ENCODE results near the gene RAC2.

RAC2 gene

GRCh38 chr22:37244114-37244921 lies at the start of gene RAC2:
Gene RAC2, minus strand, starts transcription at chr22:37244269. Its CDS starts 121 bp downstream, at chr22:37244148.
- DNase-seq: peak; percentile 85 to 87

- no peak for DNase-seq
These were observed 49.1 kb upstream of the RAC2 start for GRCh38 chr22:37293172-37293571.

- DNase-seq: no peak
These were observed 48.6 kb upstream of the RAC2 start for GRCh38 chr22:37292641-37293040.

- no peak for DNase-seq
These were observed 47.7 kb upstream of the RAC2 start for GRCh38 chr22:37291559-37292298.

GRCh38 chr22:37290737-37291136 lies 46.7 kb upstream of the RAC2 start:
- DNase-seq: no peak

- DNase-seq: no peak
These were observed 45.2 kb upstream of the RAC2 start for GRCh38 chr22:37289156-37289735.

- DNase-seq: no peak
These were observed 44.5 kb upstream of the RAC2 start for GRCh38 chr22:37288521-37288920.

- DNase-seq: no peak
These were observed 43.5 kb upstream of the RAC2 start for GRCh38 chr22:37287550-37287951.

- DNase-seq: no peak
These were observed 41.9 kb upstream of the RAC2 start for GRCh38 chr22:37285937-37286336.

GRCh38 chr22:37284805-37285355 lies 40.8 kb upstream of the RAC2 start:
- no peak for DNase-seq

- no peak for DNase-seq
These were observed 40.2 kb upstream of the RAC2 start for GRCh38 chr22:37284126-37284804.

- DNase-seq: peak in 1 of 2 donors; percentile 67
These were observed 39.4 kb upstream of the RAC2 start for GRCh38 chr22:37283393-37283937.

- DNase-seq: peak; percentile 64 to 72
These were observed 38.3 kb upstream of the RAC2 start, which contains the start of gene CYTH4 for GRCh38 chr22:37282385-37282677. Gene CYTH4, plus strand, starts transcription at chr22:37282508. Its CDS starts 62 bp downstream, at chr22:37282570.

- DNase-seq: no peak
These were observed 37.7 kb upstream of the RAC2 start for GRCh38 chr22:37281646-37282384.

- no peak for DNase-seq
These were observed 37.1 kb upstream of the RAC2 start for GRCh38 chr22:37281195-37281594.

- no peak for DNase-seq
These were observed 36.6 kb upstream of the RAC2 start for GRCh38 chr22:37280718-37281117.

GRCh38 chr22:37279331-37280181 lies 35.5 kb upstream of the RAC2 start:
- no peak for DNase-seq

- no peak for DNase-seq
These were observed 34.2 kb upstream of the RAC2 start for GRCh38 chr22:37278261-37278660.

- DNase-seq: no peak
These were observed 33.3 kb upstream of the RAC2 start for GRCh38 chr22:37277384-37277783.

- no peak for DNase-seq
These were observed 32.7 kb upstream of the RAC2 start for GRCh38 chr22:37276776-37277175.

GRCh38 chr22:37275622-37276021 lies 31.6 kb upstream of the RAC2 start:
- DNase-seq: peak in 1 of 2 donors; percentile 56

Measured in stimulated activated CD4-positive, alpha-beta T cell treated with anti-CD3 and anti-CD28 coated beads, Interleukin-2, amount 100 ng/mL, for 48 hours (primary cell).